HepG2 (cell line): ENCODE data around the gene ATP10A.

Source experiments
- CCAR2 ChIP-seq: fragments of 200-400 bp; formaldehyde crosslinking; optimal IDR thresholded peaks from 2 replicates; pipeline ENCODE3; 2018; ENCODE audit warnings: low read depth, mild to moderate bottlenecking, low read length, moderate library complexity
- CENPT ChIP-seq: sonication (generic); formaldehyde crosslinking; IDR thresholded peaks from 2 replicates; pipeline ENCODE4 v1.8.0; 2022; ENCODE audit warnings: low read depth, mild to moderate bottlenecking, moderate library complexity, missing genetic modification reagents
- GABPA ChIP-seq, 2 experiments: IDR thresholded peaks; 2 replicates each; pipeline ENCODE4 v1.6.1; 2011 to 2016; ENCODE audit warnings: low read depth in 2 of 2, low read length in 1 of 2, missing biosample characterization in 1 of 2, missing genetic modification characterization in 1 of 2
- HOXA3 ChIP-seq: sonication (generic); formaldehyde crosslinking; IDR thresholded peaks from 2 replicates; pipeline ENCODE4 v1.5.0; 2020; ENCODE audit warnings: missing genetic modification reagents
- NFIC ChIP-seq: IDR thresholded peaks from 2 replicates; pipeline ENCODE4 v1.6.1; 2012; ENCODE audit warnings: mild to moderate bottlenecking, low read length, inconsistent platforms
- POLR2AphosphoS2 ChIP-seq: IDR thresholded peaks from 2 replicates; pipeline ENCODE4 v1.6.1; 2011; ENCODE audit warnings: low read depth, low read length, improper control_type of control experiment
- RAD21 ChIP-seq: fragments of 450-650 bp; formaldehyde crosslinking; IDR thresholded peaks from 2 replicates; pipeline ENCODE4 v1.5.0; 2020; ENCODE audit warnings: mild to moderate bottlenecking
- SMAD1 ChIP-seq: sonication (generic); formaldehyde crosslinking; IDR thresholded peaks from 2 replicates; pipeline ENCODE4 v1.4.0; 2020; ENCODE audit warnings: missing genetic modification reagents, low read depth, mild to moderate bottlenecking, borderline replicate concordance
- YY1 ChIP-seq: IDR thresholded peaks from 2 replicates; pipeline ENCODE4 v1.6.1; 2011; ENCODE audit warnings: low read length, low read depth, moderate library complexity, mild to moderate bottlenecking; ENCODE audit not compliant: insufficient read depth, insufficient replicate concordance
- ZMYM3 ChIP-seq: sonication (generic); formaldehyde crosslinking; IDR thresholded peaks from 2 replicates; pipeline ENCODE4 v1.5.1; 2020; ENCODE audit warnings: mild to moderate bottlenecking, missing genetic modification reagents
- TF ChIP-seq, protein P1 (sequence below): sonication (generic); formaldehyde crosslinking; IDR thresholded peaks from 2 replicates; pipeline ENCODE4 v1.5.0; 2020; ENCODE audit warnings: mild to moderate bottlenecking, missing genetic modification reagents, moderate library complexity
- TF ChIP-seq, protein P2 (sequence below): IDR thresholded peaks from 2 replicates; pipeline ENCODE4 v1.6.1; 2016; ENCODE audit warnings: low read depth, borderline replicate concordance

DNA sequence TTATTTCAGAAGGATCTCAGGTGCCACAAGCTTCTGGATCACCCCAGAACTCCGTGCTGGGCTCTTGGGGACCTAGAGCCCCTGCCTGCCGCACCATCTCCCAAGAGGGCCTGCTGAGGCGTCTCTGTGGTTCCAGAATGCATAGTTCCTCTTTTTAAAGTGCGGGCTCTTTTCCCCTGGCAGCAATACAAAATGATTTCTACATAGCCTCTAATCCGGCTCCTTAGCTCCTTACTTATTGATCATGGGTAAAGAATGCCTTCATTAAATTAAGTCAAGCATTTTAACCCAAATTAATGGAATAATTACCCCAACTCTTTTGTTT lies 121.9 kb downstream of the ATP10A start:
- TF ChIP-seq, protein P1, sequence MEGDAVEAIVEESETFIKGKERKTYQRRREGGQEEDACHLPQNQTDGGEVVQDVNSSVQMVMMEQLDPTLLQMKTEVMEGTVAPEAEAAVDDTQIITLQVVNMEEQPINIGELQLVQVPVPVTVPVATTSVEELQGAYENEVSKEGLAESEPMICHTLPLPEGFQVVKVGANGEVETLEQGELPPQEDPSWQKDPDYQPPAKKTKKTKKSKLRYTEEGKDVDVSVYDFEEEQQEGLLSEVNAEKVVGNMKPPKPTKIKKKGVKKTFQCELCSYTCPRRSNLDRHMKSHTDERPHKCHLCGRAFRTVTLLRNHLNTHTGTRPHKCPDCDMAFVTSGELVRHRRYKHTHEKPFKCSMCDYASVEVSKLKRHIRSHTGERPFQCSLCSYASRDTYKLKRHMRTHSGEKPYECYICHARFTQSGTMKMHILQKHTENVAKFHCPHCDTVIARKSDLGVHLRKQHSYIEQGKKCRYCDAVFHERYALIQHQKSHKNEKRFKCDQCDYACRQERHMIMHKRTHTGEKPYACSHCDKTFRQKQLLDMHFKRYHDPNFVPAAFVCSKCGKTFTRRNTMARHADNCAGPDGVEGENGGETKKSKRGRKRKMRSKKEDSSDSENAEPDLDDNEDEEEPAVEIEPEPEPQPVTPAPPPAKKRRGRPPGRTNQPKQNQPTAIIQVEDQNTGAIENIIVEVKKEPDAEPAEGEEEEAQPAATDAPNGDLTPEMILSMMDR: no peak
- TF ChIP-seq ZMYM3 (CRISPR knock-in tag) (no peak), POLR2AphosphoS2 (no peak), RAD21 (no peak), SMAD1 (CRISPR knock-in tag) (no peak), HOXA3 (CRISPR knock-in tag) (no peak), NFIC (no peak), CCAR2 (no peak), YY1 (no peak), GABPA (IDR thresholded peaks at IDR 0.05; ENCODE audit: low read depth, low read length) (no peak), GABPA (CRISPR knock-in tag; IDR thresholded peaks at IDR 0.05; ENCODE audit: low read depth) (no peak), CENPT (CRISPR knock-in tag) (no peak)
- TF ChIP-seq, protein P2, sequence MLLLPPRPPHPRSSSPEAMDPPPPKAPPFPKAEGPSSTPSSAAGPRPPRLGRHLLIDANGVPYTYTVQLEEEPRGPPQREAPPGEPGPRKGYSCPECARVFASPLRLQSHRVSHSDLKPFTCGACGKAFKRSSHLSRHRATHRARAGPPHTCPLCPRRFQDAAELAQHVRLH: no peak
